HepG2 (cell line): Measurements from ENCODE around the gene ADCY7. TPM values are rescaled to one million over a fixed set of nuclear protein-coding genes. Genes with fewer than 3 reads are reported as not detected.

Experiments
- ATAC-seq: fragments of 200-7000 bp; cut with Tn5 transposase; 3 replicates; pipeline ENCODE4 v1.9.1; 2020; ENCODE audit warnings: mild to moderate bottlenecking, moderate library complexity
- BruUV-seq: library from RNA; stranded (reverse); fragments of 400-500 nt; replicated peaks from 2 replicates; lab custom pipeline; 2021; lab: Mats Ljungman, UMichigan
- CTCF ChIA-PET: fragments of 300-600 bp; formaldehyde crosslinking; extraction: SDS; loops from one replicate; lab custom pipeline; 2021; ENCODE audit warnings: low total read pairs, inconsistent platforms, low intra/inter-chr PET ratio; lab: Yijun Ruan, JAX
- POLR2A ChIA-PET: fragments of 350-600 bp; sonication (Branson Sonifier 250); formaldehyde crosslinking; loops from one replicate; lab custom pipeline; 2020; ENCODE audit warnings: antibody characterized with exemption, inconsistent platforms; lab: Yijun Ruan, JAX
- DNase-seq: peaks from one replicate; pipeline ENCODE4 v3.0.0-alpha.2; 2015; ENCODE audit warnings: low spot score
- FAIRE-seq: peaks from 3 replicates; lab custom pipeline; 2011; peaks lifted over from hg19 to GRCh38; lab: Jason Lieb, UNC
- H2AFZ ChIP-seq: one replicate; pipeline ENCODE4 v1.6.1; 2011; ENCODE audit warnings: low read length, inconsistent platforms
- H3K27ac ChIP-seq: fragments of 300-600 bp; 3 replicates; pipeline ENCODE4 v1.8.0; 2011; ENCODE audit warnings: mixed run types, mild to moderate bottlenecking, mixed read lengths, low read length, inconsistent platforms; ENCODE audit not compliant: insufficient read depth; ENCODE audit errors: extremely low read length
- H3K27me3 ChIP-seq, 2 experiments: fragments of 200-600 bp in 1 of 2; 2 replicates in 1 of 2; 3 replicates in 1 of 2; pipeline versions ENCODE4 v1.6.0 to v1.8.0; 2011; ENCODE audit warnings: low read length in 2 of 2, mild to moderate bottlenecking in 2 of 2, moderate library complexity in 2 of 2, inconsistent platforms in 1 of 2; ENCODE audit not compliant: insufficient read depth in 2 of 2, control insufficient read depth in 1 of 2
- H3K36me3 ChIP-seq, 2 experiments: fragments of 200-600 bp in 1 of 2; replicated peaks in 1 of 2; 2 replicates in 1 of 2; 3 replicates in 1 of 2; pipeline versions ENCODE4 v1.5.1 to v1.8.0; 2011; ENCODE audit warnings: low read length in 2 of 2, inconsistent platforms in 1 of 2; ENCODE audit not compliant: insufficient read depth in 2 of 2, control insufficient read depth in 1 of 2
- H3K4me1 ChIP-seq: 2 replicates; pipeline ENCODE4 v1.5.1; 2012; ENCODE audit warnings: low read length, inconsistent platforms; ENCODE audit not compliant: insufficient read depth
- H3K4me2 ChIP-seq: 2 replicates; pipeline ENCODE4 v1.6.0; 2011; ENCODE audit warnings: low read depth, low read length, inconsistent platforms
- H3K4me3 ChIP-seq, 3 experiments: fragments of 200-600 bp in 1 of 3; sonication (generic), shearing (Covaris generic) in 1 of 3; replicated peaks in 1 of 3; 2 replicates each; pipeline ENCODE4 v1.5.1; 2011 to 2016; ENCODE audit warnings: low read length in 3 of 3, inconsistent platforms in 2 of 3, low read depth in 2 of 3, mild to moderate bottlenecking in 2 of 3, control low read depth in 1 of 3, mixed read lengths in 1 of 3; ENCODE audit not compliant: insufficient read depth in 1 of 3
- H3K79me2 ChIP-seq: one replicate; pipeline ENCODE4 v1.6.1; 2011; ENCODE audit warnings: low read length, inconsistent platforms; ENCODE audit not compliant: insufficient read depth
- H3K9ac ChIP-seq: 2 replicates; pipeline ENCODE4 v1.6.0; 2011; ENCODE audit warnings: mild to moderate bottlenecking, low read depth, low read length, inconsistent platforms; ENCODE audit not compliant: insufficient read depth
- H3K9me3 ChIP-seq: 2 replicates; pipeline ENCODE4 v1.5.1; 2012; ENCODE audit warnings: mild to moderate bottlenecking, low read length
- H4K20me1 ChIP-seq: 2 replicates; pipeline ENCODE4 v1.6.0; 2011; ENCODE audit warnings: inconsistent platforms, mild to moderate bottlenecking, low read length, moderate library complexity; ENCODE audit not compliant: insufficient read depth
- ZNF790 ChIP-seq: sonication (generic); formaldehyde crosslinking; IDR thresholded peaks from 2 replicates; pipeline ENCODE4 v1.8.0; 2022; ENCODE audit warnings: missing genetic modification reagents, mild to moderate bottlenecking, borderline replicate concordance
- WGBS: methylation state at CpG from one replicate; pipeline ENCODE4 v1.1.6; 2017; ENCODE audit warnings: low lambda C conversion rate; 5-methylcytosine and 5-hydroxymethylcytosine counted together
- in situ Hi-C: cut with HindIII; loops from 2 replicates; pipeline ENCODE4 v1.10.0; 2017; ENCODE audit warnings: low pct_unique_long_range_greater_than_20kb; ENCODE audit not compliant: extremely low pct_ligation_motif_present
- intact Hi-C: fragments of 100-400 bp; cut with micrococcal nuclease; formaldehyde crosslinking; loops from one replicate; pipeline ENCODE4 v1.10.0; 2022; ENCODE audit not compliant: unreplicated experiment
- polyA plus RNA-seq, 8 experiments: library from polyadenylated mRNA; depleted of rRNA in 3 of 8; stranded (reverse) in 7 of 8; unstranded in 1 of 8; fragments of >200 nt; fragmentation: Illumina TruSeq in 4 of 8; extraction: Trizol in 4 of 8; gene quantifications; 2 replicates each; pipeline versions ENCODE4 v1.2.1 to v1.2.3, GENCODE V29; 2011 to 2016; ENCODE audit warnings: low read depth in 4 of 8, missing spikeins in 1 of 8, mixed read lengths in 1 of 8; ENCODE audit not compliant: insufficient read depth in 1 of 8
- total RNA-seq, 5 experiments: library from RNA; depleted of rRNA; stranded (reverse); fragments of >200 nt; fragmentation: Illumina TruSeq; extraction: Trizol; gene quantifications; 2 replicates each; pipeline ENCODE4 v1.2.3, GENCODE V29; 2016; ENCODE audit warnings: low read depth in 1 of 5
- TF ChIP-seq, protein P1 (sequence below): sonication (generic); formaldehyde crosslinking; IDR thresholded peaks from 2 replicates; pipeline ENCODE4 v1.5.0; 2020; ENCODE audit warnings: mild to moderate bottlenecking, missing genetic modification reagents

The ADCY7 gene
- total and polyA plus RNA-seq, 2 of the 13 experiments (the other 11 are each of a cell fraction or from before 2014, with no cell fraction given) = 2.2 to 4.3 TPM

DNA sequence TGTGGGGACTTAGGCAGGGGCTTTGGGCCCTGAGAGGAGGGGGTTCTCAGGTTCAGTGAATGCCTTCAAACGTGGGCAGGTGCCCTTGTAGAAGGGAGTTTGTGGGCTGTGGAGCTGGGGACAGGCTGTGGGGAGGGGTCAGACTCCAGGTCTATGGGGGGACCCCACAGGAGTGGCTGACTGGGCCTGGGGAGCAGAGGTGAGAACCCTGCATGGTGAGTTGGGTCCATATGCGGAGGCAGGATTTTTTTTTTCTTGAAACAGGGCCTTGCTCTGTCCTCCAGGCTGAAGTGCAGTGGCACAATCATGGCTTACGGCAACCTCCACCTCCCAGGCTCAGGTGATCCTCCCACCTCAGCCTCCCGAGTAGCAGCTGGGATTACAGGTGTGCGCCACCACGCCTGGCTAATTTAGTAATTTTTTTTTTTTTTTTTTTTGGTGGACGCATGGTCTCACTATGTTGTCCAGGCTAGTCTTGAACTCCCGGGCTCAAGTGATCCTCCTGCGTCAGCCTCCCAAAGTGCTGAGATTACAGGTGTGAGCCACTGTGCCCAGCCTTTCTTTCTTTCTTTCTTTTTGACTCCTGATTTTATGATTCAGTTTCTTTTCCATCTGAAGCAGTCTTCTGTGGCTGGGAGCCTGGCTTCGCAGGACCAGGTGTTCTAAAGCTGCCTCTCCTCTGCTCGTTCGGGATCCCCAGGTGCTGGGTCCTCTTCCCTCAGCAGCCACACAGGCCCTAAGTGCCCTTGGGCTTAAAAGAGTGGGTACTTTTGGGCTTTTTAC, 19.0 kb upstream of the ADCY7 start:
- Histone ChIP-seq H3K4me1 (peaks cover 25% of the 10 kb centered on the region), H4K20me1 (no peaks in the 10 kb centered on the region), H3K4me2 (peak overlapping the region; percentile 89)
- DNase-seq = no peak
- in situ Hi-C loops (loop anchor here (10.0 kb wide), 1 partner anchor 117 kb away; the partner anchor contains the start of gene BRD7), intact Hi-C loops (loop anchor here (5.0 to 10.0 kb wide), 2 partner anchors 110 to 417 kb away; no protein-coding TSS in a partner anchor)
- no peak for TF ChIP-seq ZNF790 (CRISPR knock-in tag)
- TF ChIP-seq, protein P1, sequence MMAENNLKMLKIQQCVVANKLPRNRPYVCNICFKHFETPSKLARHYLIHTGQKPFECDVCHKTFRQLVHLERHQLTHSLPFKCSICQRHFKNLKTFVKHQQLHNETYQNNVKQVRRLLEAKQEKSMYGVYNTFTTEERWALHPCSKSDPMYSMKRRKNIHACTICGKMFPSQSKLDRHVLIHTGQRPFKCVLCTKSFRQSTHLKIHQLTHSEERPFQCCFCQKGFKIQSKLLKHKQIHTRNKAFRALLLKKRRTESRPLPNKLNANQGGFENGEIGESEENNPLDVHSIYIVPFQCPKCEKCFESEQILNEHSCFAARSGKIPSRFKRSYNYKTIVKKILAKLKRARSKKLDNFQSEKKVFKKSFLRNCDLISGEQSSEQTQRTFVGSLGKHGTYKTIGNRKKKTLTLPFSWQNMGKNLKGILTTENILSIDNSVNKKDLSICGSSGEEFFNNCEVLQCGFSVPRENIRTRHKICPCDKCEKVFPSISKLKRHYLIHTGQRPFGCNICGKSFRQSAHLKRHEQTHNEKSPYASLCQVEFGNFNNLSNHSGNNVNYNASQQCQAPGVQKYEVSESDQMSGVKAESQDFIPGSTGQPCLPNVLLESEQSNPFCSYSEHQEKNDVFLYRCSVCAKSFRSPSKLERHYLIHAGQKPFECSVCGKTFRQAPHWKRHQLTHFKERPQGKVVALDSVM (CRISPR knock-in tag) = peak; percentile 63
- TF ChIP-seq, all 625 proteins: peak for 1
- H3K36me3 ChIP-seq = no peaks in the 10 kb centered on the region
- H3K9me3 ChIP-seq = no peaks in the 10 kb centered on the region
- no peaks in the 10 kb centered on the region for H3K79me2 ChIP-seq
- CTCF ChIA-PET = no interaction called here
- BruUV-seq = no TSS peak
- no peak overlapping the region for H3K27ac ChIP-seq
- POLR2A ChIA-PET = no interaction called here
- no peak overlapping the region for H3K9ac ChIP-seq
- H3K27me3 ChIP-seq = peaks cover 0 to 33% of the 10 kb centered on the region in 2 experiments; a peak in 4 of 5 replicates
- H2AFZ ChIP-seq = no peak overlapping the region
- 84% methylated on average over 12 of the region's 12 CpGs for WGBS
- FAIRE-seq (no peak), ATAC-seq (no peak)
- peak overlapping the region in 1 of 3 experiments; percentile 85; a peak in 2 of 6 replicates for H3K4me3 ChIP-seq
